Mucosa of rectum (tissue), 2 donors: ENCODE data around the gene SLC7A10.
"Not testable (repeated sequence)": the region's sequence is repeated elsewhere in the genome, so short reads cannot be mapped to it uniquely, and the experiment has no call there.

Experiments used
- H3K27ac ChIP-seq, 2 donors: one replicate each; pipeline ENCODE4 v1.7.0; 2013; ENCODE audit warnings: inconsistent platforms in 2 of 2, low read depth in 2 of 2, low read length in 2 of 2
- H3K27me3 ChIP-seq, 2 donors: one replicate each; pipeline ENCODE4 v1.7.0; 2013; ENCODE audit warnings: low read length in 2 of 2; ENCODE audit not compliant: control insufficient read depth in 2 of 2, insufficient read depth in 2 of 2
- H3K36me3 ChIP-seq, 2 donors: one replicate each; pipeline ENCODE4 v1.7.0; 2013; ENCODE audit warnings: low read length in 2 of 2; ENCODE audit not compliant: control insufficient read depth in 2 of 2, insufficient read depth in 2 of 2
- H3K4me1 ChIP-seq, 2 donors: one replicate each; pipeline ENCODE4 v1.7.0; 2013; ENCODE audit warnings: low read length in 2 of 2, mild to moderate bottlenecking in 1 of 2; ENCODE audit not compliant: control insufficient read depth in 2 of 2, insufficient read depth in 2 of 2
- H3K4me3 ChIP-seq, 2 donors: one replicate each; pipeline ENCODE4 v1.7.0; 2013; ENCODE audit warnings: low read length in 2 of 2
- H3K9ac ChIP-seq, 2 donors: one replicate each; pipeline ENCODE4 v1.7.0; 2013; ENCODE audit warnings: low read length in 2 of 2, low read depth in 1 of 2, mild to moderate bottlenecking in 1 of 2
- H3K9me3 ChIP-seq, 2 donors: one replicate each; pipeline ENCODE4 v1.7.0; 2013; ENCODE audit warnings: low read length in 2 of 2; ENCODE audit not compliant: control insufficient read depth in 2 of 2
- donor health status: healthy.
- donor health status: Normal muscosa, but diverticular disease.

Gene SLC7A10

DNA sequence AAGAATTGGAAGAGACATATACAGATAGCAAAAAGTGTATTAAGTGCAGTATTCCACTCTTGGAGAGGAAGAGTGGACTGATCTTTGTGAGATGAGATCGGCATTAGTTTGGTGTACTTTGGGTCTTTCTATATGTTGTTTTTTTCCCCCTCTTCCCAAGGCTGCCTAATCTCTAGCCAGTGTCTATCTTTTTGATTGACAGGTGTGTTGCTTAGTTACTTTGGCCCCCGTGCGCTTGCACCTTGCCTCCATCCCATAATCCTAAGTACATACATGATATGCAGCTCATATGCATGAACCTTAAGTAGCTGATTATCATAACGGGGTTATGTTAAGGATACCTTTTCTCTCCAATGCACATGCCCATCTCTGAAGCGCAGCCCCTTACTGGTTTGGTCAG, 4.3 kb upstream of the SLC7A10 start:
- Histone ChIP-seq H3K27me3 (peaks cover 26 to 31% of the 10 kb centered on the region in 2 donors), H3K4me1 (peaks cover 0 to 2% of the 10 kb centered on the region in 2 donors), H3K27ac (no peak overlapping the region), H3K9ac (no peak overlapping the region), H3K4me3 (no peak overlapping the region), H3K36me3 (no peaks in the 10 kb centered on the region), H3K9me3 (peaks cover 5 to 6% of the 10 kb centered on the region in 2 donors)

GRCh38 chr19:33227870-33228599, 2.4 kb upstream of the SLC7A10 start:
- Histone ChIP-seq H3K27ac (no peak overlapping the region), H3K27me3 (peaks cover 34 to 36% of the 10 kb centered on the region in 2 donors), H3K9ac (no peak overlapping the region), H3K4me1 (peaks cover 0 to 2% of the 10 kb centered on the region in 2 donors), H3K36me3 (no peaks in the 10 kb centered on the region), H3K4me3 (no peak overlapping the region), H3K9me3 (peaks cover 5 to 6% of the 10 kb centered on the region in 2 donors)

- H3K36me3 ChIP-seq: no peaks in the 10 kb centered on the region
- H3K4me3 ChIP-seq: peak overlapping the region in 1 of 2 donors; percentile 18
- peaks cover 0 to 2% of the 10 kb centered on the region in 2 donors for H3K4me1 ChIP-seq
- H3K9me3 ChIP-seq: peaks cover 5 to 6% of the 10 kb centered on the region in 2 donors
- H3K9ac ChIP-seq: no peak overlapping the region
- no peak overlapping the region for H3K27ac ChIP-seq
- peaks cover 31 to 39% of the 10 kb centered on the region in 2 donors for H3K27me3 ChIP-seq
Observed at GRCh38 chr19:33227242-33227650, 1.6 kb upstream of the SLC7A10 start.

- H3K9ac ChIP-seq: no peak overlapping the region
- no peak overlapping the region for H3K27ac ChIP-seq
- H3K36me3 ChIP-seq: no peaks in the 10 kb centered on the region
- H3K4me3 ChIP-seq: peak overlapping the region in 1 of 2 donors; percentile 18
- peaks cover 0 to 2% of the 10 kb centered on the region in 2 donors for H3K4me1 ChIP-seq
- peaks cover 31 to 39% of the 10 kb centered on the region in 2 donors for H3K27me3 ChIP-seq
- peaks cover 5 to 6% of the 10 kb centered on the region in 2 donors for H3K9me3 ChIP-seq
Observed at GRCh38 chr19:33226550-33227241, 1.0 kb upstream of the SLC7A10 start.

DNA sequence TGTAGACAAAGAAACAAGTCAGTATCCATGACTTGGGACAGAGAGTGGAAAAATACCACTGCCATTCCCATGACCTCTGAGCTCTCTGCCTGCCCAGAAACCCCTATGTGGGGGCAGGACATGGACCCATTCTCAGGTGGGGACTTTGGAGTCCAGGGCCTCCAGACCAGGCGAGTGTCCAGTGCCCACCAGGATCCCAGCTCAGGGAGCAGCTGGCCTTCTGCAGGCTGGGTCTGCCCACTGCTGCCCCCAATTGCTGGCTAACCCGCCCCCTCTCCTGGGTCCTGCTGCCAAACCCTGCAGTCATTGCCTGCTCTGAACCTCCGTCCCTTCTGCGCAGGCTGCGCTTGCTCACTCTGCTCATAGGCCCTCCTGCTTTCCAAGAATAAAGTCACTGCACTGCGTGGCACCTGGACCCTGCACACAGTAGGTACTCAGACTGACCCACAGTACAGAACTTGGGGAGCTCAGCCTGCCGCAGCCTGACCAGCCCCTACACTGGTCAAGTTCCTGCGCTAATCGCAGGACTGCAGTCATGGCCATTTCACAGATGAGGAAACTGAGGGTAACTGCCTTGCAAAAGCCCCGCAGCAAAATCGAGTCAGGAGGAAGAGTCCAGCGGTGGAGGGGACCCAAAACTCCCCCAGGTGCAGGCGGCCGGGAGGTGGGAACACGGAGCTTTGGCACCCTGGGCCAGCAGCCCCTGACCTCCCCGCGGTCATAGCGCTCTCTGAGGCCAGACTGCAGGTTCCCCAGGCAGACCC, 774 bp downstream of the SLC7A10 start:
- peaks cover 34 to 39% of the 10 kb centered on the region in 2 donors for H3K27me3 ChIP-seq
- no peak overlapping the region for H3K9ac ChIP-seq
- no peaks in the 10 kb centered on the region for H3K36me3 ChIP-seq
- no peak overlapping the region for H3K4me3 ChIP-seq
- H3K9me3 ChIP-seq: peaks cover 5 to 6% of the 10 kb centered on the region in 2 donors
- no peak overlapping the region for H3K27ac ChIP-seq
- H3K4me1 ChIP-seq: peaks cover 0 to 2% of the 10 kb centered on the region in 2 donors

DNA sequence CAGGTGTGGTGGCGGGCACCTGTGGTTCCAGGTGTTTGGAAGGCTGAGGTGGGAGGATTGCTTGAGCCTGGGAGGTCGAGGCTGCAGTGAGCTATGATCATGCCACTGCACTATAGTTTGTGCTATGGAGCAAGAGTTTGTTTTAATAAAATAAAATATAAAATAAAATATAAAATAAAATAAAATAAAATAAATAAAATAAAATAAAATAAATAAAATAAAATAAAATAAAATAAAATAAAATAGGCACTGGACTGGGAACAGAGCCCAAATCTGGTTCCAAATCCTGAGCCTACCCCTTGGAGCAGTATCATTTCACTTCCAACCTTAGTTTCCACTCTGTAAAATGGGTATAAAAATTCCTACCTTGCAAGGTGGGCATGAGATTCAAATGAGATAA, 3.4 kb downstream of the SLC7A10 start:
- not testable (repeated sequence) for H3K36me3 ChIP-seq, H3K4me1 ChIP-seq, H3K4me3 ChIP-seq, H3K9me3 ChIP-seq, H3K27ac ChIP-seq, H3K9ac ChIP-seq
- H3K27me3 ChIP-seq: peaks cover 24 to 32% of the 10 kb centered on the region in 2 donors

- Histone ChIP-seq H3K36me3 (no peaks in the 10 kb centered on the region), H3K4me3 (no peak overlapping the region), H3K4me1 (no peaks in the 10 kb centered on the region), H3K9ac (no peak overlapping the region), H3K27ac (no peak overlapping the region), H3K9me3 (no peaks in the 10 kb centered on the region), H3K27me3 (peaks cover 22 to 28% of the 10 kb centered on the region in 2 donors)
Observed at GRCh38 chr19:33221638-33222037, 4.0 kb downstream of the SLC7A10 start.

DNA sequence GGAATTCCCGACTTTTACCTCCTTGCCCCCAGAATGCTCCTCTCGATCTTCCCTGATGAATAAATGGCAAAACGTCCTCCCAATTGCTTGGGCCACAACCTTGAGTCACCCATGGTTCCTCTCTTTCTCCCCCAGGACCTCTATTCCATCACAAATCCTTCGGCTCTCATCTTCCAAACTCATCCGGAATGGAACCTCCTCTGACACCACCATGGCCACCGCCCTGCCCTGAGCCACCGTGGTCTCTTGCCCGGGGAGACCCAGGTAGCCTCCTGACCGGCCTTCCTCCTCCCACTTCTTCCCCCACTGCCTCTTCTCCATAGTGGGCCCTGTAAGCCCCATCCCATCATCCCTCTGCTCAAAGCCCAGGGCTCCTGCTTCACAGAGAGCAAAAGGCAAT, 4.9 kb downstream of the SLC7A10 start:
- Histone ChIP-seq H3K4me3 (no peak overlapping the region), H3K27me3 (peaks cover 15 to 20% of the 10 kb centered on the region in 2 donors), H3K4me1 (no peaks in the 10 kb centered on the region), H3K9ac (no peak overlapping the region), H3K27ac (no peak overlapping the region), H3K9me3 (no peaks in the 10 kb centered on the region), H3K36me3 (no peaks in the 10 kb centered on the region)

DNA sequence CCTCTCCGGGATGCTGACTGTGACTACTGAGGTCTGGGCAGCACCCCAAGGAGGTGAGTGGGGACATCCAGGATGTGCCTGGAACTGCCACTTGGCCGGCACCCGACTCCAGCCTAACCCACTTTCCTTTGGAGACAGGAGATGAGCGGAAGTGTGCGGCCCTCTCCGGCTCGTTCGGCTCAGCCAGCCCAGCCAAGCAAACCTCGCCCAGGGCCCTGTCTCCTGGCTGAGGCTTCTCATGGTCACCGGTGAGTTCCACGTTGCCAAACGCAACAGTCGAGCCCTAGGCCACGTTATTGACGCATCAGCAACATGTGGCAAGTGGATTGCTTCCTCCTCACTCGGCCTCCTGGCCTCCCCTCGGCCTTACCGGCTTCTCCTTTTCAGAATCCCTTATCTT, 5.5 kb downstream of the SLC7A10 start:
- H3K4me1 ChIP-seq: no peaks in the 10 kb centered on the region
- H3K9me3 ChIP-seq: no peaks in the 10 kb centered on the region
- no peaks in the 10 kb centered on the region for H3K36me3 ChIP-seq
- no peak overlapping the region for H3K9ac ChIP-seq
- H3K27ac ChIP-seq: no peak overlapping the region
- H3K27me3 ChIP-seq: peaks cover 15 to 16% of the 10 kb centered on the region in 2 donors
- no peak overlapping the region for H3K4me3 ChIP-seq
